DND-41 (cell line): Measurements from ENCODE around the gene EVPLL.
"Not testable (repeated sequence)": the region's sequence is repeated elsewhere in the genome, so short reads cannot be mapped to it uniquely, and the experiment has no call there.

Experiments used
- EZH2 ChIP-seq: IDR thresholded peaks from 3 replicates; pipeline ENCODE4 v1.6.1; 2012; ENCODE audit warnings: borderline replicate concordance, low read depth, mild to moderate bottlenecking, moderate library complexity, low read length, inconsistent platforms; ENCODE audit not compliant: severe bottlenecking
- TF ChIP-seq, protein P1 (sequence below): IDR thresholded peaks from 2 replicates; pipeline ENCODE4 v1.5.1; 2012; ENCODE audit warnings: borderline replicate concordance, low read length, moderate library complexity, mild to moderate bottlenecking; ENCODE audit not compliant: poor library complexity, severe bottlenecking; ENCODE audit errors: extremely low read depth

DNA sequence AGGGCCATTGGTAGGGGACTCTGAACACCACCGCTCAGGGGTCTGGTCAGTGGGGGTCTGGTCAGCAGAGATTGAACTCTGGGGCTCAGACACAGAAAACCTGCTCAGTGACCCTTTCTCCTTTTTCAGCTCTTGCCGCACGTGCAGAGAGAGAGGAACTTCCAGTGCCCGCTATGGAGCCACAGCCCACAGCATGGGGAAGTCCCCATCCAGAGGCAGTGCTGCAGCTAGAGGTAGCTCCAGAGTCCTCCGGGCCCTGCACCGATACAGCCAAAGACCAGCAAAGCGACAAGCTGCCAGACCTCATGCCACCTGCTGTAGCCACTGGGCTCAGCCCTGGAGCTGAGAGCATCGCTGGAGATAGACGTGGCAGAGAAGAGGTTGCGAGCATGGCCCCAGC lies 11.2 kb downstream of the EVPLL start:
- TF ChIP-seq, protein P1, sequence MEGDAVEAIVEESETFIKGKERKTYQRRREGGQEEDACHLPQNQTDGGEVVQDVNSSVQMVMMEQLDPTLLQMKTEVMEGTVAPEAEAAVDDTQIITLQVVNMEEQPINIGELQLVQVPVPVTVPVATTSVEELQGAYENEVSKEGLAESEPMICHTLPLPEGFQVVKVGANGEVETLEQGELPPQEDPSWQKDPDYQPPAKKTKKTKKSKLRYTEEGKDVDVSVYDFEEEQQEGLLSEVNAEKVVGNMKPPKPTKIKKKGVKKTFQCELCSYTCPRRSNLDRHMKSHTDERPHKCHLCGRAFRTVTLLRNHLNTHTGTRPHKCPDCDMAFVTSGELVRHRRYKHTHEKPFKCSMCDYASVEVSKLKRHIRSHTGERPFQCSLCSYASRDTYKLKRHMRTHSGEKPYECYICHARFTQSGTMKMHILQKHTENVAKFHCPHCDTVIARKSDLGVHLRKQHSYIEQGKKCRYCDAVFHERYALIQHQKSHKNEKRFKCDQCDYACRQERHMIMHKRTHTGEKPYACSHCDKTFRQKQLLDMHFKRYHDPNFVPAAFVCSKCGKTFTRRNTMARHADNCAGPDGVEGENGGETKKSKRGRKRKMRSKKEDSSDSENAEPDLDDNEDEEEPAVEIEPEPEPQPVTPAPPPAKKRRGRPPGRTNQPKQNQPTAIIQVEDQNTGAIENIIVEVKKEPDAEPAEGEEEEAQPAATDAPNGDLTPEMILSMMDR: not testable (repeated sequence)
- TF ChIP-seq EZH2: not testable (repeated sequence)
